Smooth muscle cell (in vitro differentiated cells): ENCODE results near the gene TRNP1. TPM values are rescaled to one million over a fixed set of nuclear protein-coding genes. Genes with fewer than 3 reads are reported as not detected.

ENCODE experiments used
- DNase-seq: peaks from one replicate; lab custom pipeline; 2025; ENCODE audit not compliant: unreplicated experiment; lab: John Stamatoyannopoulos, UW
- H2AFZ ChIP-seq: fragments of 200-600 bp; sonication (generic); 2 replicates; pipeline ENCODE4 v1.6.0; 2016; ENCODE audit warnings: antibody characterized with exemption, low read depth, mild to moderate bottlenecking
- H3F3A ChIP-seq: fragments of 200-600 bp; sonication (generic); 2 replicates; pipeline ENCODE4 v1.6.0; 2017; ENCODE audit warnings: antibody characterized with exemption, low read depth
- H3K27ac ChIP-seq: fragments of 200-600 bp; sonication (generic); 2 replicates; pipeline ENCODE4 v1.5.1; 2016; ENCODE audit warnings: low read depth, mild to moderate bottlenecking
- H3K27me3 ChIP-seq: fragments of 200-600 bp; sonication (generic); 2 replicates; pipeline ENCODE4 v1.6.1; 2016; ENCODE audit warnings: low read depth, mild to moderate bottlenecking
- H3K36me3 ChIP-seq: fragments of 200-600 bp; sonication (generic); 2 replicates; pipeline ENCODE4 v1.5.1; 2016; ENCODE audit warnings: low read depth
- H3K4me1 ChIP-seq: fragments of 200-600 bp; sonication (generic); 2 replicates; pipeline ENCODE4 v1.5.1; 2016; ENCODE audit warnings: low read depth
- H3K4me2 ChIP-seq: fragments of 200-600 bp; sonication (generic); 2 replicates; pipeline ENCODE4 v1.6.0; 2016; ENCODE audit warnings: mild to moderate bottlenecking
- H3K4me3 ChIP-seq: fragments of 200-600 bp; sonication (generic); 2 replicates; pipeline ENCODE4 v1.5.1; 2016; ENCODE audit warnings: mild to moderate bottlenecking
- H3K79me2 ChIP-seq: fragments of 200-600 bp; sonication (generic); 2 replicates; pipeline ENCODE4 v1.6.0; 2016; ENCODE audit warnings: low read depth, mild to moderate bottlenecking
- H3K9ac ChIP-seq: fragments of 200-600 bp; sonication (generic); 2 replicates; pipeline ENCODE4 v1.6.0; 2016; ENCODE audit warnings: low read depth
- H3K9me3 ChIP-seq: fragments of 200-600 bp; sonication (generic); replicated peaks from 2 replicates; pipeline ENCODE4 v1.5.1; 2016; ENCODE audit warnings: low read depth
- H4K20me1 ChIP-seq: fragments of 200-600 bp; sonication (generic); 2 replicates; pipeline ENCODE4 v1.6.0; 2016; ENCODE audit warnings: low read depth
- CTCF ChIP-seq: fragments of 200-600 bp; sonication (generic); IDR thresholded peaks from 2 replicates; pipeline ENCODE4 v1.5.1; 2017; ENCODE audit warnings: borderline replicate concordance, mild to moderate bottlenecking, antibody characterized with exemption; ENCODE audit not compliant: insufficient read depth, poor library complexity, severe bottlenecking
- WGBS: methylation state at CpG from one replicate; pipeline ENCODE4 v1.1.7; 2016; ENCODE audit warnings: low lambda C conversion rate; 5-methylcytosine and 5-hydroxymethylcytosine counted together
- polyA plus RNA-seq: library from polyadenylated mRNA; unstranded; fragments of >200 nt; fragmentation: Nextera tagmentation; extraction: Ambion mirVana; gene quantifications from 2 replicates; pipeline ENCODE4 v1.2.1, GENCODE V29; 2016
- total RNA-seq: library from RNA; depleted of rRNA; stranded (reverse); fragments of >200 nt; gene quantifications from 2 replicates; pipeline ENCODE4 v1.2.3, GENCODE V29; 2014

Gene TRNP1
- total and polyA plus RNA-seq, 2 experiments from 2014 or later, result 4.4 to 18.6 TPM

- no peak for TF ChIP-seq CTCF
- WGBS, result 95% methylated on average over 24 of the region's 24 CpGs
- no peaks in the 10 kb centered on the region for H3K4me1 ChIP-seq
- H3K9me3 ChIP-seq, result no peaks in the 10 kb centered on the region
- H3K79me2 ChIP-seq, result no peaks in the 10 kb centered on the region
- DNase-seq, result no peak
- H3K36me3 ChIP-seq, result no peaks in the 10 kb centered on the region
- H3K27me3 ChIP-seq, result peaks cover under 1% of the 10 kb centered on the region
- H3F3A ChIP-seq, result no peaks in the 10 kb centered on the region
- no peaks in the 10 kb centered on the region for H4K20me1 ChIP-seq
- H3K4me2 ChIP-seq, result no peak overlapping the region
- no peak overlapping the region for H3K4me3 ChIP-seq
- no peak overlapping the region for H3K27ac ChIP-seq
- no peak overlapping the region for H3K9ac ChIP-seq
- no peak overlapping the region for H2AFZ ChIP-seq
Measured at GRCh38 chr1:26951821-26952497, 41.5 kb upstream of the TRNP1 start.

DNA sequence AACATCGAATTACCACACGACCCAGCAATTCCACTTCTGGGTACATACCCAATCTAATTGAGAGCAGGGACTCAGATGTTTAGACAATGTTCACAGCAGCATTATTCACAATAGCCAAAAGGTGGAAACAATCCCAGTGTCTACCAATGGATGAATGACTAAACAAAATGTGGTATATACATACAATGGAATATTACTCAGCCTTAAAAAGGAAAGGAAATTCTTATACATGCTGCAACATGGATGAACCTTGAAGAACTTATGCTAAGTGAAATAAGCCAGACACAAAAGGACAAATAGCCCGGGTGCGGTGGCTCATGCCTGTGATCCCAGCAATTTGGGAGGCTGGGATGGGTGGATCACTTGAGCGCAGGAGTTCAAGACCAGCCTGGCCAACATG, 40.1 kb upstream of the TRNP1 start:
- DNase-seq, result no peak
- H3K4me3 ChIP-seq, result no peak overlapping the region
- no peak overlapping the region for H2AFZ ChIP-seq
- H3K27ac ChIP-seq, result no peak overlapping the region
- no peaks in the 10 kb centered on the region for H3K36me3 ChIP-seq
- no peaks in the 10 kb centered on the region for H3K4me1 ChIP-seq
- WGBS, result 94% methylated on average over 5 of the region's 5 CpGs
- H4K20me1 ChIP-seq, result no peaks in the 10 kb centered on the region
- no peaks in the 10 kb centered on the region for H3K79me2 ChIP-seq
- no peak overlapping the region for H3K9ac ChIP-seq
- H3F3A ChIP-seq, result no peaks in the 10 kb centered on the region
- peaks cover 12% of the 10 kb centered on the region for H3K27me3 ChIP-seq
- no peaks in the 10 kb centered on the region for H3K9me3 ChIP-seq
- H3K4me2 ChIP-seq, result no peak overlapping the region
- TF ChIP-seq CTCF, result no peak

DNA sequence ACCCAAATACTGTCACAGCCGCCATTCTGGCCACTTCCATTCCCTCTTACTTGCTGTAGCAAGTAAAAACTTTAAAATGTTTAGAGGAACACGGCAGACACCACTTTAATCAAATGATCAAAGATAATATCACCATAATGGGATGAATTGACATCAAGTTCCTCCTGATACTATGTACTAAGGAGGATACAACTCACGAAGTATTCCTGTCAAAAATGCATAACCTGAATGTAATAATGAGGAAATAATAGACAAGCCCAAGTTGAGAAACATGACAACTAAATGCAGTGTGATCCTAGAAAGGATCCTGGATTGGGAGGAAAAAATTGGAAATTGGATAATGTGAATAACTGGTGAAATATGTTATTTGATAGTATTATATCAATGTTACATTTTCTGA, 37.2 kb upstream of the TRNP1 start:
- H3K36me3 ChIP-seq, result no peaks in the 10 kb centered on the region
- no peak for DNase-seq
- no peaks in the 10 kb centered on the region for H3K4me1 ChIP-seq
- no peak overlapping the region for H3K4me3 ChIP-seq
- H3K9ac ChIP-seq, result no peak overlapping the region
- no peaks in the 10 kb centered on the region for H3K9me3 ChIP-seq
- H3K79me2 ChIP-seq, result no peaks in the 10 kb centered on the region
- peaks cover 42% of the 10 kb centered on the region for H3K27me3 ChIP-seq
- H3F3A ChIP-seq, result no peaks in the 10 kb centered on the region
- no peaks in the 10 kb centered on the region for H4K20me1 ChIP-seq
- H3K27ac ChIP-seq, result no peak overlapping the region
- no peak overlapping the region for H2AFZ ChIP-seq
- H3K4me2 ChIP-seq, result no peak overlapping the region
- WGBS, result 86% methylated on average over 3 of the region's 3 CpGs
- TF ChIP-seq CTCF, result no peak

GRCh38 chr1:26957306-26957705, 36.2 kb upstream of the TRNP1 start:
- DNase-seq, result no peak
- TF ChIP-seq CTCF, result no peak
- Histone ChIP-seq H3K36me3 (no peaks in the 10 kb centered on the region), H3K4me3 (no peak overlapping the region), H3K4me2 (no peak overlapping the region), H3K79me2 (no peaks in the 10 kb centered on the region), H4K20me1 (no peaks in the 10 kb centered on the region), H3K9ac (no peak overlapping the region), H3K9me3 (no peaks in the 10 kb centered on the region), H3K4me1 (no peaks in the 10 kb centered on the region), H3K27me3 (peaks cover 45% of the 10 kb centered on the region), H3F3A (peaks cover 4% of the 10 kb centered on the region), H3K27ac (no peak overlapping the region), H2AFZ (no peak overlapping the region)
- WGBS, result 94% methylated on average over 3 of the region's 3 CpGs
